SK-MEL-5 (cell line): Measurements from ENCODE around the gene TNFSF13. TPM values are rescaled to one million over a fixed set of nuclear protein-coding genes. Genes with fewer than 3 reads are reported as not detected.
"Not testable (repeated sequence)": the region's sequence is repeated elsewhere in the genome, so short reads cannot be mapped to it uniquely, and the experiment has no call there.

Experiments used
- DNase-seq: peaks from one replicate; pipeline ENCODE4 v3.0.0-alpha.2; 2016; ENCODE audit warnings: low read depth, low spot score
- in situ Hi-C: cut with HindIII; loops from 2 replicates; pipeline ENCODE4 v1.10.0; 2016; ENCODE audit warnings: low sequenced_read_pairs, high pct_unique_total_duplicates, low pct_unique_long_range_greater_than_20kb
- total RNA-seq: library from RNA; depleted of rRNA; stranded (reverse); fragments of >200 nt; shearing (Covaris generic); gene quantifications from 2 replicates; pipeline ENCODE4 v1.2.3, GENCODE V29; 2014

The TNFSF13 gene
- total RNA-seq, 1 experiment from 2014 or later, result 0.11 TPM

- in situ Hi-C loops, result no loop called here
- no peak for DNase-seq
These were observed 24.1 kb downstream of the TNFSF13 start for GRCh38 chr17:7582396-7583252.

GRCh38 chr17:7583253-7584109, 24.9 kb downstream of the TNFSF13 start, which contains the start of gene MPDU1:
Gene MPDU1 (plus strand): TSS chr17:7583852. CDS start chr17:7583863, 11 bp downstream.
- in situ Hi-C loops, result no loop called here
- peak; percentile 96 for DNase-seq

GRCh38 chr17:7586673-7587419, 28.3 kb downstream of the TNFSF13 start:
- in situ Hi-C loops, result no loop called here
- peak; percentile 69 for DNase-seq

- in situ Hi-C loops, result no loop called here
These were observed 29.0 kb downstream of the TNFSF13 start for GRCh38 chr17:7587420-7588151.

GRCh38 chr17:7588553-7589203, 30.1 kb downstream of the TNFSF13 start:
- in situ Hi-C loops, result no loop called here
- DNase-seq, result no peak

More at GRCh38 chr17:7587420-7588151, 29.0 kb downstream of the TNFSF13 start:
- no peak for DNase-seq

GRCh38 chr17:7589204-7589868, 30.8 kb downstream of the TNFSF13 start:
- in situ Hi-C loops, result no loop called here
- DNase-seq, result peak; percentile 84

- no peak for DNase-seq
- in situ Hi-C loops, result no loop called here
These were observed 31.5 kb downstream of the TNFSF13 start, which contains the start of gene SOX15 for GRCh38 chr17:7589891-7590691. Gene SOX15 (minus strand): TSS chr17:7590094. CDS start chr17:7589676, 418 bp downstream.

- in situ Hi-C loops, result no loop called here
These were observed 32.2 kb downstream of the TNFSF13 start for GRCh38 chr17:7590743-7591142.

GRCh38 chr17:7591596-7591995, 33.0 kb downstream of the TNFSF13 start:
- in situ Hi-C loops, result no loop called here
- no peak for DNase-seq

More at GRCh38 chr17:7590743-7591142, 32.2 kb downstream of the TNFSF13 start:
- no peak for DNase-seq

- in situ Hi-C loops, result no loop called here
- no peak for DNase-seq
These were observed 34.0 kb downstream of the TNFSF13 start for GRCh38 chr17:7592422-7593021.

- in situ Hi-C loops, result no loop called here
- no peak for DNase-seq
These were observed 34.7 kb downstream of the TNFSF13 start for GRCh38 chr17:7593296-7593695.

- in situ Hi-C loops, DNase-seq: not testable (repeated sequence)
These were observed 39.0 kb downstream of the TNFSF13 start for GRCh38 chr17:7597561-7597960.

- in situ Hi-C loops, result no loop called here
- DNase-seq, result no peak
These were observed 47.7 kb downstream of the TNFSF13 start for GRCh38 chr17:7606280-7606679.

- DNase-seq, result no peak
- in situ Hi-C loops, result no loop called here
These were observed 52.1 kb downstream of the TNFSF13 start for GRCh38 chr17:7610641-7611040.
